ENCODE data around the gene FILIP1. TPM values are rescaled to one million over a fixed set of nuclear protein-coding genes. Genes with fewer than 3 reads are reported as not detected.

The FILIP1 gene
- total RNA-seq, 2 donors from 2014 or later = 3.0 to 6.5 TPM

DNA sequence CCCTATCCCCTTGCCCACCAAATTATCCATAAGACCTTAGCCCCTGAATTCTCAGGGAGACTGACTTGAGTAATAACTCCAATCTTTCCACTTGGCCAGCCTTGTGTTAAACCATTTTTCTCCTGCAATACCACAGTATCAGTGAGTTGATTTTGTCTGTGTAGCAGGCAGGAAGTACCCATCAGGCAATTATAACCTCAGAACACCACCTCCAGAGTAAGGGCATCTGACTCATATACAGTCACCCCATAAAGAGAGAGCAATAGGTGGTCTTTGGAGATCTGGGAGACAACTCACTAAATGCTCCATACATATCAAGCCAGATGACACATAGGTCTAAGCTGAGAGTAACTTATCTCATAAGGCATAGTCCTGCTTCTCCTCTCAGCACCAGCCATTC lies 83.7 kb downstream of the FILIP1 start:
- no peak overlapping the region for H3K27ac ChIP-seq
- no peak overlapping the region for H3K4me3 ChIP-seq
- TF ChIP-seq POLR2A (IDR thresholded peaks at IDR 0.05) = no peak
- TF ChIP-seq, protein P1, sequence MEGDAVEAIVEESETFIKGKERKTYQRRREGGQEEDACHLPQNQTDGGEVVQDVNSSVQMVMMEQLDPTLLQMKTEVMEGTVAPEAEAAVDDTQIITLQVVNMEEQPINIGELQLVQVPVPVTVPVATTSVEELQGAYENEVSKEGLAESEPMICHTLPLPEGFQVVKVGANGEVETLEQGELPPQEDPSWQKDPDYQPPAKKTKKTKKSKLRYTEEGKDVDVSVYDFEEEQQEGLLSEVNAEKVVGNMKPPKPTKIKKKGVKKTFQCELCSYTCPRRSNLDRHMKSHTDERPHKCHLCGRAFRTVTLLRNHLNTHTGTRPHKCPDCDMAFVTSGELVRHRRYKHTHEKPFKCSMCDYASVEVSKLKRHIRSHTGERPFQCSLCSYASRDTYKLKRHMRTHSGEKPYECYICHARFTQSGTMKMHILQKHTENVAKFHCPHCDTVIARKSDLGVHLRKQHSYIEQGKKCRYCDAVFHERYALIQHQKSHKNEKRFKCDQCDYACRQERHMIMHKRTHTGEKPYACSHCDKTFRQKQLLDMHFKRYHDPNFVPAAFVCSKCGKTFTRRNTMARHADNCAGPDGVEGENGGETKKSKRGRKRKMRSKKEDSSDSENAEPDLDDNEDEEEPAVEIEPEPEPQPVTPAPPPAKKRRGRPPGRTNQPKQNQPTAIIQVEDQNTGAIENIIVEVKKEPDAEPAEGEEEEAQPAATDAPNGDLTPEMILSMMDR (IDR thresholded peaks at IDR 0.05) = no peak
- H3K9me3 ChIP-seq = no peaks in the 10 kb centered on the region
- no peaks in the 10 kb centered on the region for H3K27me3 ChIP-seq
- ATAC-seq (no peak), DNase-seq (no peak)
- H3K4me1 ChIP-seq = peaks cover 19% of the 10 kb centered on the region
- H3K36me3 ChIP-seq (replicated peaks in 1 of 2; ENCODE audit: insufficient read depth in 1 of 2, low read depth in 2 of 2) = no peaks in the 10 kb centered on the region
- intact Hi-C loops (cut with DNase I) = no loop called here

DNA sequence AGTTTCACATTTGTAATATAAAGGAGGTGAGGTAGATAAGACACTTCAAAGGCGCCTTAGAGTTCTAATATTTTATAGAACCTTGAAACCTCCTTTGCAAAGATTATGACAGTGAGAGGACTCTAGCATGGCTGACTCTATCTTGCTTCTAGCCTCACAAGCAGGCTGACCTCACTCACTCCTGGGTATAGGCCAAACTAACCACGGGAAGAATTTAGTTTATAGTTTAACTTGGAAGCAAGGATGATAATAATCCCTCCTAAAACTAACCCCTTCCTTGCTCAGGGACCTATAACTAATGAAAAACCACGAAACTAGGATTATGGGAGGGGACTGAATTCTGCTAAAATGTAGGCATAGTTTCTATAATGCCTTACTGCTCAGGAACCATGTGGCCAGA lies 84.3 kb downstream of the FILIP1 start:
- WGBS, 2 donors = 50 to 60% methylated on average over 3 of the region's 3 CpGs
- H3K4me3 ChIP-seq = no peak overlapping the region
- no peak for ATAC-seq
- H3K36me3 ChIP-seq (replicated peaks in 1 of 2; ENCODE audit: insufficient read depth in 1 of 2, low read depth in 2 of 2) = no peaks in the 10 kb centered on the region
- peaks cover 15% of the 10 kb centered on the region for H3K4me1 ChIP-seq
- no peaks in the 10 kb centered on the region for H3K9me3 ChIP-seq
- TF ChIP-seq, protein P1 (IDR thresholded peaks at IDR 0.05) = no peak
- TF ChIP-seq POLR2A (IDR thresholded peaks at IDR 0.05) = no peak
- intact Hi-C loops (cut with DNase I) = no loop called here
- no peak for DNase-seq
- H3K27me3 ChIP-seq = no peaks in the 10 kb centered on the region
- no peak overlapping the region for H3K27ac ChIP-seq

DNA sequence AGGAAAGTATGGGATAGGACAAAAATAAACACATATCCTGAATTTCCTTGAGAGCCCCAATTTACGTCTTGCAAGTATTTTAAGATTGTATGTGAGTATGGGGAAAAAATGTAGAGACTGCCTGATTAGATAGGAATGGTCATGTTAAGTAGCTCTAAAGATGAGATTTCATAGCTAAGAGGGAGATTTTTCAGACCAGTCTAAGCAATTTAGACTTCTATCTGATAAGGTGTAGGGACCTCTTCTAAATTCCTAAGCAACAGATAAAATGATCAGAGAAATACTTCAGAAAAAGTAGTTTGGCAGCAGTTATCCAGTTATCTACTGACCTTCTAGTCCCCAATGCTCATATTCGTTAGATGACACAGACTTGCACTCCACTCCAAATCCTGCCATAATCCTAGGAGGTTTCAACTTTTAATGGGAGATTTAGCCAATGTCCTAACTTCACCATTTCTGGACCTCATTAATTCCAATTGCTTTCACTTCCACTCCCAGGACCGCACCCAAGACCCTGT lies 90.0 kb downstream of the FILIP1 start:
- Histone ChIP-seq H3K9me3 (no peaks in the 10 kb centered on the region), H3K4me3 (no peak overlapping the region), H3K36me3 (replicated peaks in 1 of 2; ENCODE audit: insufficient read depth in 1 of 2, low read depth in 2 of 2) (no peaks in the 10 kb centered on the region), H3K4me1 (no peaks in the 10 kb centered on the region), H3K27me3 (no peaks in the 10 kb centered on the region), H3K27ac (no peak overlapping the region)
- DNase-seq (no peak), ATAC-seq (no peak)
- intact Hi-C loops (cut with DNase I) = no loop called here
- no peak for TF ChIP-seq POLR2A (IDR thresholded peaks at IDR 0.05)
- TF ChIP-seq, protein P1 (IDR thresholded peaks at IDR 0.05) = no peak
- 68 to 81% methylated on average over 3 of the region's 3 CpGs for WGBS, 2 donors

DNA sequence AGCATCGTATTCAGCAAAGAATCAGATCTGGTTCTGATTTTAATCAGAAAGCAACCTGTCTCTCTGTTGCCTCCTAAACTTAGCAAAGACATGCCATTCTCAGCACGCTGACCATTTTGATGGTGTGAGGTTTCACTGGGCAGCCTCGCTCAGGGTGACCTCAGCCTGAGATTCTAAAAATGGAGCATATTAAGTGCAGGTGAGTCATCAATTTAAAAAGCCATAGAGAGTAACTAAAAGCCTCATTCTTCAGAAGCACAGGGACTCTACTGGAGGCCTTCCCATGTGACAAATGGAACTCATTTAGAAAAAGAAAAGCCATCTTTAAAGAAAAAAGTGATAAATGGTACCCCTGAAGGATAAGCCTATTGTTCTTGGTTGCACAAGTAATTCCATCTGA lies 91.3 kb downstream of the FILIP1 start:
- intact Hi-C loops (cut with DNase I) = no loop called here
- 78 to 83% methylated on average over 3 of the region's 3 CpGs for WGBS, 2 donors
- Histone ChIP-seq H3K27ac (no peak overlapping the region), H3K4me3 (no peak overlapping the region), H3K4me1 (no peaks in the 10 kb centered on the region), H3K36me3 (replicated peaks in 1 of 2; ENCODE audit: insufficient read depth in 1 of 2, low read depth in 2 of 2) (no peaks in the 10 kb centered on the region), H3K9me3 (no peaks in the 10 kb centered on the region), H3K27me3 (no peaks in the 10 kb centered on the region)
- DNase-seq (no peak), ATAC-seq (no peak)
- TF ChIP-seq POLR2A (IDR thresholded peaks at IDR 0.05) = no peak
- TF ChIP-seq, protein P1 (IDR thresholded peaks at IDR 0.05) = no peak

DNA sequence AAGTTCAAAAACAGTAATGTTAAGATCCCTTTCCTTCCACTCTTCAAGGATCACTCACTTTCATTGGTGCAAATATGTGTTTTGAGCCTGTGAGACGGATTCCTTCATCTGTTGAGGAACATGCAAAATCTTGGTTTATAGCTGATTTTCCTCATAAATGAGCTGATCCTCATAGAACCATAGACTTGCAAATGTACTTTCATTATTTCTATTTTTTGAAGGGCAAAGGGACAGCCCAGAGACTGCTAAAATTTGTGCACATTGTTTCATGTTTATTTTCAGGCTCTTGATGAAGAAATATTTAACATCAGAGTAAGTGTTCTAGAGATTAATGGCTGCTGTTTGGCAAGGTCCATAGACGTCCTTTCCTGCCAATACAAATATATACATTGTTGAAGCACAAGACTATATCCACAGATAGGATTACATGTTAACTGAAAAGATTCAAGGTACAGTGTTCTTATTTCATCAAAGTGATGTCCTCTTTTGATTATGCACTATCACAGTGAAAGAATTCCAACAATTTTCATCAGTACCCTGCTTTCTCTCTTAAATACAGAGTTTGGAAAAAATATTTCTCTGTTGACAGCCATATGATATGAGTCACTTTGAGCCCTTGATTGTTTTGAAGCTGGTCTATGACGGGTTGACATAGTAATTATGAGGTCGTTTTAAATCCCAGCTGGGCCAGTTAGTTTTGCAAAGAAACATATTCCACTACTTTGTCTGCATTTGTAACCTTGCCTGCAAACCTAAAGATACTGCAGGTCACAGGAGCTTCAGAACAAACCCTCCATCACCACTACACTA lies 95.7 kb downstream of the FILIP1 start:
- H3K36me3 ChIP-seq (replicated peaks in 1 of 2; ENCODE audit: insufficient read depth in 1 of 2, low read depth in 2 of 2) = no peaks in the 10 kb centered on the region
- intact Hi-C loops (cut with DNase I) = no loop called here
- no peak for ATAC-seq
- DNase-seq = no peak
- no peaks in the 10 kb centered on the region for H3K4me1 ChIP-seq
- H3K4me3 ChIP-seq = no peak overlapping the region
- WGBS, 2 donors = 42 to 46% methylated on average over 4 of the region's 4 CpGs
- H3K27me3 ChIP-seq = no peaks in the 10 kb centered on the region
- TF ChIP-seq, protein P1 (IDR thresholded peaks at IDR 0.05) = no peak
- no peak for TF ChIP-seq POLR2A (IDR thresholded peaks at IDR 0.05)
- no peak overlapping the region for H3K27ac ChIP-seq
- no peaks in the 10 kb centered on the region for H3K9me3 ChIP-seq

All from body of pancreas (tissue), 4 donors.